OCI-LY7 (cell line): ENCODE measurements around the gene EPB41L1. TPM values are rescaled to one million over a fixed set of nuclear protein-coding genes. Genes with fewer than 3 reads are reported as not detected.

Experiments used
- BruUV-seq: library from RNA; stranded (reverse); fragments of 400-500 nt; replicated peaks from 2 replicates; lab custom pipeline; 2021; lab: Mats Ljungman, UMichigan
- CTCF ChIA-PET: fragments of 300-600 bp; sonication (Branson Sonifier 250); formaldehyde crosslinking; loops from one replicate; lab custom pipeline; 2022; ENCODE audit warnings: antibody characterized with exemption; ENCODE audit not compliant: unreplicated experiment; lab: Charles Lee
- POLR2A ChIA-PET: fragments of 300-600 bp; sonication (Branson Sonifier 250); formaldehyde crosslinking; loops from one replicate; lab custom pipeline; 2022; ENCODE audit warnings: antibody characterized with exemption; lab: Charles Lee
- DNase-seq: peaks from one replicate; pipeline ENCODE4 v3.0.0-alpha.2; 2015; ENCODE audit warnings: low spot score
- H2AFZ ChIP-seq: fragments of 200-600 bp; sonication (generic), shearing (Covaris generic); 2 replicates; pipeline ENCODE4 v1.6.1; 2014; ENCODE audit warnings: mild to moderate bottlenecking, antibody characterized with exemption, low read length, moderate library complexity
- H3K27ac ChIP-seq: fragments of 200-600 bp; sonication (generic); 2 replicates; pipeline ENCODE4 v1.5.1; 2014; ENCODE audit warnings: mixed run types, low read depth, mild to moderate bottlenecking, moderate library complexity, low read length, inconsistent platforms; ENCODE audit not compliant: poor library complexity, severe bottlenecking
- H3K36me3 ChIP-seq: fragments of 200-600 bp; sonication (generic); 2 replicates; pipeline ENCODE4 v1.6.1; 2014; ENCODE audit warnings: mild to moderate bottlenecking, antibody characterized with exemption, low read length, moderate library complexity, mixed read lengths; ENCODE audit not compliant: insufficient read depth
- H3K4me1 ChIP-seq: fragments of 200-600 bp; sonication (generic); 2 replicates; pipeline ENCODE4 v1.5.1; 2014; ENCODE audit warnings: mild to moderate bottlenecking, low read length; ENCODE audit not compliant: insufficient read depth, poor library complexity, severe bottlenecking
- H3K4me2 ChIP-seq: fragments of 200-600 bp; sonication (generic); 2 replicates; pipeline ENCODE4 v1.6.1; 2014; ENCODE audit warnings: mild to moderate bottlenecking, low read length
- H3K4me3 ChIP-seq: fragments of 200-600 bp; sonication (generic); 2 replicates; pipeline ENCODE4 v1.5.1; 2014; ENCODE audit warnings: mild to moderate bottlenecking, low read depth, low read length; ENCODE audit not compliant: poor library complexity, severe bottlenecking
- H3K79me2 ChIP-seq: fragments of 200-600 bp; sonication (generic); 2 replicates; pipeline ENCODE4 v1.6.1; 2016; ENCODE audit warnings: low read depth, mild to moderate bottlenecking, low read length, moderate library complexity, mixed read lengths; ENCODE audit not compliant: insufficient read depth
- H3K9me2 ChIP-seq: fragments of 200-600 bp; sonication (generic); 2 replicates; pipeline ENCODE4 v1.6.1; 2016; ENCODE audit warnings: mild to moderate bottlenecking, low read length, mixed read lengths; ENCODE audit not compliant: insufficient read depth
- H3K9me3 ChIP-seq: fragments of 200-600 bp; sonication (generic); 2 replicates; pipeline ENCODE4 v1.6.1; 2014; ENCODE audit warnings: mild to moderate bottlenecking, mixed run types, low read length, mixed read lengths
- H4K20me1 ChIP-seq: fragments of 200-600 bp; sonication (generic); 2 replicates; pipeline ENCODE4 v1.6.1; 2014; ENCODE audit warnings: mild to moderate bottlenecking, antibody characterized with exemption, low read length, moderate library complexity, mixed read lengths; ENCODE audit not compliant: insufficient read depth
- EZH2phosphoT487 ChIP-seq: fragments of 200-600 bp; sonication (generic); IDR thresholded peaks from 2 replicates; pipeline ENCODE4 v1.6.1; 2018; ENCODE audit warnings: low read depth, borderline replicate concordance, mild to moderate bottlenecking, mixed run types, antibody characterized with exemption, low read length, moderate library complexity, mixed read lengths
- intact Hi-C: fragments of 100-400 bp; cut with micrococcal nuclease; formaldehyde crosslinking; loops from one replicate; pipeline ENCODE4 v1.10.0; 2022; ENCODE audit not compliant: unreplicated experiment
- total RNA-seq, 2 experiments: library from RNA; depleted of rRNA in 1 of 2; stranded (reverse); fragments of >200 nt in 1 of 2; shearing (Covaris generic) in 1 of 2; gene quantifications; 2 replicates each; pipeline ENCODE4 v1.2.3, GENCODE V29; 2014 to 2022
- TF ChIP-seq, protein P1 (sequence below): fragments of 200-600 bp; sonication (generic); conservative IDR thresholded peaks from 2 replicates; pipeline ENCODE4 v1.5.1; 2014; ENCODE audit warnings: mild to moderate bottlenecking, antibody characterized with exemption, low read length, moderate library complexity, mixed read lengths

Gene EPB41L1
- total RNA-seq, 2 experiments from 2014 or later, result 0.54 to 1.6 TPM

DNA sequence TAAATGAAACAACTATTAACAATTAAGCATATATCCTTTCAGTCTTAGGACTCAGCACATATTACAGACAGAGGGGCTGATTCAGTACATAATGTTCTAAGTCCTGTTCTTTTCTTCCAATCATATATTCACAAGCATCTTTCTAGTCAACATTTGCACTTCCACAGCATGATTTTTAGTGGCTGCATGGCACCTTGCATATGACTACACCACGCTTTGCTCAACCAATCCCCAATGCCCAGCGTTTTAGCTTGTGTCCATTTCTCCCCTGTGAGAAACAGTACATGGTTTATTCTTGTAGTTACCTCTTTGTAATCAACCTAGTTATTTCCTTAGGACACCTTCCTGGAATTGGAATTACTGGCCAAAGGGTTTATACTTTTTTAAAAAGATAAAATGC, 115.0 kb downstream of the EPB41L1 start:
- no TSS peak for BruUV-seq
- Histone ChIP-seq H3K27ac (no peak overlapping the region), H3K4me1 (no peaks in the 10 kb centered on the region), H3K9me2 (no peaks in the 10 kb centered on the region), H4K20me1 (no peaks in the 10 kb centered on the region), H3K9me3 (no peaks in the 10 kb centered on the region), H3K36me3 (no peaks in the 10 kb centered on the region), H2AFZ (no peak overlapping the region), H3K4me2 (no peak overlapping the region), H3K4me3 (no peak overlapping the region), H3K79me2 (no peaks in the 10 kb centered on the region)
- CTCF ChIA-PET, result no interaction called here
- no peak for TF ChIP-seq EZH2phosphoT487
- TF ChIP-seq, protein P1, sequence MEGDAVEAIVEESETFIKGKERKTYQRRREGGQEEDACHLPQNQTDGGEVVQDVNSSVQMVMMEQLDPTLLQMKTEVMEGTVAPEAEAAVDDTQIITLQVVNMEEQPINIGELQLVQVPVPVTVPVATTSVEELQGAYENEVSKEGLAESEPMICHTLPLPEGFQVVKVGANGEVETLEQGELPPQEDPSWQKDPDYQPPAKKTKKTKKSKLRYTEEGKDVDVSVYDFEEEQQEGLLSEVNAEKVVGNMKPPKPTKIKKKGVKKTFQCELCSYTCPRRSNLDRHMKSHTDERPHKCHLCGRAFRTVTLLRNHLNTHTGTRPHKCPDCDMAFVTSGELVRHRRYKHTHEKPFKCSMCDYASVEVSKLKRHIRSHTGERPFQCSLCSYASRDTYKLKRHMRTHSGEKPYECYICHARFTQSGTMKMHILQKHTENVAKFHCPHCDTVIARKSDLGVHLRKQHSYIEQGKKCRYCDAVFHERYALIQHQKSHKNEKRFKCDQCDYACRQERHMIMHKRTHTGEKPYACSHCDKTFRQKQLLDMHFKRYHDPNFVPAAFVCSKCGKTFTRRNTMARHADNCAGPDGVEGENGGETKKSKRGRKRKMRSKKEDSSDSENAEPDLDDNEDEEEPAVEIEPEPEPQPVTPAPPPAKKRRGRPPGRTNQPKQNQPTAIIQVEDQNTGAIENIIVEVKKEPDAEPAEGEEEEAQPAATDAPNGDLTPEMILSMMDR, result no peak
- DNase-seq, result no peak
- POLR2A ChIA-PET, result no interaction called here
- intact Hi-C loops, result no loop called here

DNA sequence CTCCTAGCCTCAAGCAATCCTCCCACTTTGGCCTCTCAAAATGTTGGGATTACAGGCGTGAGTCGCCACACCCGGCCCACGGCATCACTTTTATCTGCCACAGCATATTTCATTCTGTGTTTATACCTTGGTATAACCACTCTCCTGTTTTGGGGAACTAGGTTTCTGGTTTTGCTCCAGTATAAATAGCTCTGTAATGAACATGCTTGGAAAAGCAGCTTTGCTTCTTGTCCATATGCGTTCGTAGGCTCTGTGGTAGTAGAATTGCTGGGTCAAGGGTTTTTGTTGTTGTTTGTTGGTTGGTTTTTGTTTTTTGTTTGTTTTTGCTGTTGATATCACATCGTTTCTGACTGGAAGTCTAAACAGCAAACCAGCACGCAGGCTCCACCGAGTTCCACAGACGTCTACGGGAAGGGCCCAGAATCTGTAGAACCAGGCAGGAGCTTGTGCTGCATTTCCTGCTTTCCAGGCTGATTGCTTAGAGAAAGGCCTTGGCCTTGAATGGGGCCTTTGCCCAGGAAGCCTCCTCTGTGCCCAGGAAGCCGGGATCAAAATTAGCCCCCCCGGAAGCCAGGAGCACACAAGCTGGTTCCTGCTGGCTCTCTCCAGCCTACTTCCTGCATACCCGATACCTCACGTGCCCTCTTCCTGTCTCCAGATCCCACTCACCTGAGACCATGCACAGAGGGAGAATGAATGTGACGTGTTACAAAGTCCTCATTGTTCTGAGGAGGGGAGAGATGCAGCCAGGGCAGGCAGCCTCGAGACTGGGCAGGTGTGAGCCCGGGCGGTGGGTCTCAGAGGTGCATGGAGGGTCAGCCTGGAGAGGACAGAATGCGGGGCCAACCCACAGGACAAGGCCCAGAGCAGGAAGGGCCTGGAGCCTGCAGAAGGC, 116.5 kb downstream of the EPB41L1 start:
- intact Hi-C loops, result no loop called here
- POLR2A ChIA-PET, result interaction anchor here (0.7 kb wide), 2 partner anchors 17 to 104 kb away, joined by 4 to 5 read pairs; no protein-coding TSS in a partner anchor
- CTCF ChIA-PET, result no interaction called here

More for the DNA sequence above, 116.5 kb downstream of the EPB41L1 start:
- H3K4me1 ChIP-seq, result no peaks in the 10 kb centered on the region
- 0 out of 2 replicates have a peak overlapping the region, but pooled peaks have one; percentile 22 for H2AFZ ChIP-seq
- no peaks in the 10 kb centered on the region for H3K9me2 ChIP-seq
- TF ChIP-seq, protein P1, result no peak
- no peak for TF ChIP-seq EZH2phosphoT487
- no peak for DNase-seq
- H3K27ac ChIP-seq, result no peak overlapping the region
- no peaks in the 10 kb centered on the region for H3K9me3 ChIP-seq
- H3K36me3 ChIP-seq, result no peaks in the 10 kb centered on the region
- no TSS peak for BruUV-seq
- H3K4me3 ChIP-seq, result no peak overlapping the region
- H4K20me1 ChIP-seq, result no peaks in the 10 kb centered on the region
- no peaks in the 10 kb centered on the region for H3K79me2 ChIP-seq
- H3K4me2 ChIP-seq, result no peak overlapping the region
